HG03196 (cell line): ENCODE data around the gene SYTL5.

ENCODE experiments used
- ATAC-seq: cut with Tn5 transposase; IDR thresholded peaks from one replicate; pipeline ENCODE4 v1.9.1; 2021; ENCODE audit not compliant: unreplicated experiment

Gene SYTL5

DNA sequence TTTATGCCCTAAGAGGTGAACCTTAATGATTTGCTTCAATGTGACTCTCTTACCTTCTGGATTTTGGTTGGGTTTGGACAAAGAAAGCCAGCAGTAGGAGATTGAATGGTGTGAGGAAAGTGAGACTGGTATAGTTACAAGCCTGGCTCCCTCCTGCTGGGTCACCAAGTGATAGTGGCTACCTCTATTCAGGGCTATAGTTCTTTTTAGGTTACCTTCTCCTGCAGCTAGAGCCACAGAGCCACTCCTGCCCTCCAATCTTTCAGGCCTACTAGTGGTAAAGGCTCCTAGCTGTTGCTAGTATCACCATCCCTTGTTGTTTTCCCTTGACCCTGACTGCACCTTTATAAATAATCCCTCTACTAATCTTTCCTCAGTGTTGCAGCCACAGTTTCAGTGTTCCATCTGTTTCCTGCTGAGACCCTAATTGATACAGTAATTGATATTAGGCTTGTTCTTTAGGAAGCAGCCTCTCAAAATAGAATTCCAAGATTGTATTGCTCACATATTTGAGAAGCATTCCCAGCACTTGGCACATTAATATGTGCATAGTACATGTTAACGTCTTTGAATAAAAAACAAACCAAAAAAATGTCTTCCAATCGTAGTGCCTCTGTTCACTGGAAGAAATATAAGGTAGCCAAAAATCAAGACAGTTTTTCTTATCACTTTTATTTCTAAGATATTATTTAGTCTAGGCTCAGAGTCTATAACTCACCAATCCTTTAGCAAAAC is 132.0 kb downstream of the SYTL5 start:
- ATAC-seq: no peak

DNA sequence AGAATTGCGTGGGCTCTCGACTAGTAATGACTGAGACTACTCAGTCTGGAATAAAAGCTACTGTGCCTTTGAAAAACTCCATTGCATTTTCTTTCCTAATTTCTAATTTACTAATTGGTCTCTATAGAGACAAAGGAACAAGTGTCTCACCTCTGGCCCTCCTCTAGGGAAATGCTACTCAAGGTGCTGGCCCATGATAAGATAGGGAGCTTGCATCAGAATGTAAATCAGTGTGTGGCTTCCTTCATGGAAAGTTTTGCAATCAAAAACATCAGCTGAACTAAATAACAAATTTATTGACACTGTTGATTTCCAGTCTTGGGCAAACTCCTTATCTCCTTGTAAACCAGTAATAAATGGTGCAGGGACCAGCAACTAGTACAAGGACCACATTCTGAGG is 132.5 kb downstream of the SYTL5 start:
- no peak for ATAC-seq

DNA sequence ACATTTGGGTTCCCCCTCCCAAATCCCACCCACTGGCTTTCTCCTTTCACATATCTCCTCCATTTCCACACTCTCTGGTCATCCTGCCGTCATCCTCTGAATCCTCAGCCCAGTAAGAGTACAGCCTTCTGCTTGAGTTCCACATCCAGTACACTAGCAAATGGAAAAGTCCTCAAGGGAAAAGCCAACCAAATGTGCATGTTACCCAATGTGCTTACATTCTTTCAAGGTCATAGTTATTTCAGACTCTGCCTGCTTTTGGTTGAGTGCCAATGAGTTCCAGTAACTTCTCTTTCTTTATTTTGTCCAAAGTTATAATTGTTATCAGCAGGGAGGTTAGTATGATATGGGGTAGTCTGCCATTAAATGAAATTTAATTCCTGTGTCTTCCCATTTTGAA is 136.3 kb downstream of the SYTL5 start:
- no peak for ATAC-seq

DNA sequence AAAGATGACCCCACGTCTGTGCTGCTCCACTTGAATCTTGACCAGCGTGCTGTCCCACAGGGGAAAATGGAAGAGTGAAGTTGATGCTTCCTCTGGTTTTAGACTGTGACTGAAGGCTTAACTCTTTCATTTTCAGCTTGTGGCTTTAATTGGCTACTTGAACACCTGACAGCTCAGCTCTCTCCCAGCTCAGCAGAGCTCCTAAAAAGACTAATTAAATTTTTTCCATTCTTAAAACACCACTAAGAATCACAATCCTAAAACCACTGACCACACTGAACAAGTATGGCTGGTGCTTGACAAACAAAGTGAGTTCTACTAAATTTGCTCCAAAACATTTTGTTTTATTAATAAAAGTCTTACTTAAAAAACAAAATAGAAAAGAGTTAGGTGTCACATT is 142.7 kb downstream of the SYTL5 start:
- ATAC-seq: no peak

DNA sequence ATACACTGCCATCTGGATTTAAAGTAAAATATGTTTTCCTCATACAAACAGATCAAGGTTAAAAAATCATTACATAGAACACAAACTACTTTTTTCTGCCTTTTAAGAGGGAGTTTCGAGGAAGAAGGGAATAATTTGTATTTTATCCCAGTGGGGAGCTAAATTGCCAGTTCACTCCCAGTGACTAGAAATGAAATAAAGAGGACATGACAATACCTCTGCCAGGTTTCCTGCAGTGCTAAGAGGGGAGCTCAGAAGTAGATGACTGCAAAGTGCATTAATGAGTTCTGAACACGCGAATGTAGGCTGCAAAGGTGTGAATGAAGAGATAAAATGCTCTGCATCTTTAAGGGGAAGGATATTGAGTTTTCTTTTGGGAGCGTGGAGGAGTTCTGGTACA is 144.6 kb downstream of the SYTL5 start:
- no peak for ATAC-seq

DNA sequence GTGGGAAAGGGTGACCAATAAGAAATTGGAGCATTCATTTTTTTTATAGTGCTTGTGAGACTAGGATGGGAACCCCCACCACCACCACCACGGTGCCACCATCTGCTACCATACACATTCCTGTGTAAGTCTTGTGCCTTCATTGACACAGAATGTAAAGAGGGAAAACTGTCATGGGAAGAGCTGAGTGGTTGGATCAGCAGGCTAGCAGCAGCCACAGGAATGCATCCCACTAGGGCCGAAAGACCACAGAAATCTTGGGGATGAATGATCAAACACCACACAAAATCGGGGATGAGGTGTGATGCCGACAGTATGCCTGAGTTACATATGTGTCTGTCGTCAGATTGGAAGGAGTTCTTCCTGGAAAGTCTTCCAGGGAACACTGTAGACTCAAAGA is 145.1 kb downstream of the SYTL5 start:
- no peak for ATAC-seq

DNA sequence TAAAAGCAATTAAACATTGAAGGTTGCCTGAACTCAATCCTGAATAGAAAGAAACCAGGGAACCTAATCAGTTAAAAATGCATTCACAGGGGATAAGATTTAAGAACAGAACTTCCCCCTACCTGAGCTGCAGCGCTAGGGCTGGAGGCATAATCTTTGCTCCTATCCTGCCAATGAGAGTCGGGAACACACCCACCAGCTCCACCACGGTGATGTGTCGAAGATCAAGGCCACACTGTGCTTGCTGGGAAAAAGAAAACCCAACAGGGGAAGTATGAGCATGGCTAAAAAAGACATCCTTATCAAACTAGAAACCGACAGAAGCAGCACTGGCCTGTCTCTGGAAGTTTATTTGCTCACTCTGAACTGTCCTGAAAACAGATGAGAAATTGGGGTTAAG is 148.0 kb downstream of the SYTL5 start:
- no peak for ATAC-seq

DNA sequence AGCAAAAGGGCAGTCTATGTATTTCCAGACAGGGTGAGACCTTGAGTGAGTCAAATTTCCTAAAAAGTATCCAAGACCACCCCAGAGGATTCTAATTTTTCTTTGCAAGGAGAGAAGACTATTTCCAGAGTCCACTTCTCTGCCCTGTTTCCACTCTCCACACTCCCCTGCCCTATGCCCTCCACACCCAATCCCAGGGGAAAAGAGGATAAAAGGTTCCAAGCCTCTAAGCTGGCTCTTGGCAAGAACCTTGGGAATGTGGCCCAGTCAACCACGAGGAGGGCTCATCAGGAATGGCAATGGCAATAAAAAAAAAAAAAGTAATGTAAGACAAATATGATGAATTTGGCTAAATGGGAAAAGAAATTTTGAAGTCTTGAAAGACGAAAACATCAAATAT is 148.5 kb downstream of the SYTL5 start:
- no peak for ATAC-seq

DNA sequence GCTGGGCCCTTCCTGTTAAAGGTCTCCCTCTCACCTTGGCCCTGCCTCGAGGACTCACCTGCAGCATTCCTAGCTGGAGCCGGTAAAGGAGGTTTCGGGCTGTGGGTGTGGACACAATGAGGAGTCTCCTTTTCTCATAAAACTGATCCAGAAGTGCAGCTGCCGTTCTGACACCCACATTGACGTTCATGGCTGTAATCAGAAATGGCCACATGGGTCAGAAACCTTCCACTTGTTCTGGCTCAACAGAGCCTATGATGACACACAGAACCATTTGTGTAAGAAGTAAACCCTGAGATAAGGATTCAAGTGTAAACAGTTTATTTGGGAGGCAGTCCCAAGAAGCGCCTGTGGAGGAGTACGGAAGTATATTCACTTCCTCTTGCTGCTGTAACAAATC is 150.5 kb downstream of the SYTL5 start:
- no peak for ATAC-seq

DNA sequence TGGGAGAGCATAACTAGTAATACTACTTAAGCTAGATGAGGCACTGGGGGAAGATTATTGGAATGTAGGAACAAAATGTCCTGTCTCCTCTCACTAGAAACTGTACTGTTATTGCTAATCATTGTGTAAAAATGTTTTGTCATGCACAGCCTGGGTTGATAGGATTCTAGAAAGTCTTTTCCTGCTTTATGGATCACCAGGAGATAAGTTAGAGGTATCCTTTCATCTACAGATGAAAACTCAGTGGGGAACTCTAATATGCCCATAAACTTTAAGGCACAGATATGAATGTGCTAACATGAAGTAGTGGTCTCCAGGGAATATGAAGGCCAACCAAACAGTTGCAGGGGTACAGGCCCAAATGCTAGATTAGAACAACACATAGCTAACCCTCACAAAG is 156.8 kb downstream of the SYTL5 start:
- no peak for ATAC-seq

DNA sequence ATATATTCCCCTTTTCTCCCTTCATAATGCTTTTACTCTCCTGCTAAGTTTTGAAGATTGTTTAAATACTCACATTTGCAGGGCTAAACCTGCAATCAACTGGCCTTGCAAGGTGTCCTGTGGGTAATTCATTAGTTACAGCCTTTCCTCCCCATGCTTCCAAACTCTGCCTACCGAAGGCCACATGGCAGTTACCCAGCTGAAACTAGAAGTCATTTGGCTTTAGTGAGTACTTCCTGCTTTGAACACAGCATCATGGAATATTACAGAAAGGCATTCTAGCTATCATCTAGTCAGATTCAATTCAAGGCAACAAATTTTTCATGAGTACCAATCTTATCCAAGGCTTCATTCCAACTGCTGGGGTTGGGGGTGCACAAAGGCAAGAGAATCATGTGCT is 158.7 kb downstream of the SYTL5 start:
- ATAC-seq: no peak

DNA sequence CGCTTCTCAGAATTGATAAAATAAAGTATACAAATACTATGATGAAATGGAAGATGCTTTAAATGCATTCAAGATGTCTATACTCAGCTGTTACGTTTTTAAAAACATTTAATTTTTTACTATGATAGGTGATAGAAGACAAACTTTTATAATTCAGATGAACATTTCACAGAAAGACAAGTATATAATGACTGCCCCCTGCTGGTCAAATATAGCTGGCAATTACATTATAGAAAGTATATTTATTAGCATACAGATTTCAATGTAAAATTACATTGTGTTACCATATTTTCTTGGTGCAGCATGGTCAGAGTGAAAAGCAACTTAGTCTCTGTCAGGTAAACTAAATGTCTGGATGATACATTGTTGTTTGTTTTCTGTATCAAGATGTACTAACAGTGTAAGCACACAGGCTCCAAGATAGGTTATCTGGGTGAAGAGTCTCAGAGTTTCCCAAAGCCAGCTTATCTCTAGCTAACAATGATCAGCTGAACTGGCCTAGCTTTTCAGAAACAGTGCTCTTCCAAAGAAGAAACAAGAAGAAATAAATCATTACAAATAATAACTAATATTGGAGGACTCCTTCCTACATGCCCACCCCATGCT is 160.2 kb downstream of the SYTL5 start:
- no peak for ATAC-seq

DNA sequence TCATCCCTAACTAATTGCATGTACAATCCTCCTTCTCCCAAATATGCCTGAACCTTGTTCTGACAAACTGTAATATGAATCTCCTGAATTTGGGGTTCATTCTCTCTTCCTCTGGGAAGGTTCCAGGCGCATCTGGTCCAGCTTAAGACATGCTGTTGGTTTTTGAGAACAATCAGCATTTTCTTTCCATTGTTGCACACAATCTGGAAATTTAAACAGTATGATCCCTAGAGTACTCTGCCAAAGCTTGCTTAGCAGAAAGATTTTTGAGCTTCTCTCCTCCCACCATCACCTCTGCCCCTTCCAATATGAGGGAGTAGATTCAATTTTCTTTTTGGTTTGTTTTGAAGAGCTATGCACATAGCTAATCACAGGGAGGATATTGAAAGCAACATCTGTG is 164.2 kb downstream of the SYTL5 start:
- no peak for ATAC-seq

DNA sequence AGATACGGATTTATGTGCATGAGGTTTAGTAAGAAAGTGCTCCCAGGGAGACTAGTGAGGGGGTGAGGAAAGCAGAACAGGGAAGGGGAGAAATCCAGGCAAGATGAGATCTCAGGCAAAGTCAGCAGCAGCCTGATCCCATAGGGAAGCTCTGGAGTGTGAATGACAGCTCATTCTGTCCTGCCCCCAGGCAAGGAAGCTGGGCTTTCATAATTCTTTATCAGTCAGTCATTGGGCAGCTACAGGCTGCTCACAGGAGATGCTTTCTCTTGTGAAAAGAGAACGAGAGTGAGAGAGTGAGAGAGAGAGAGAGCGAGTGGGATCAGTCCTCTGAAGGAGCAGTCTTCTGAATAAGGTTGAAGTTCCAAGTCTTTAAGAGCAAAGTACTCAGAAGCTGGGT is 166.2 kb downstream of the SYTL5 start:
- ATAC-seq: no peak

DNA sequence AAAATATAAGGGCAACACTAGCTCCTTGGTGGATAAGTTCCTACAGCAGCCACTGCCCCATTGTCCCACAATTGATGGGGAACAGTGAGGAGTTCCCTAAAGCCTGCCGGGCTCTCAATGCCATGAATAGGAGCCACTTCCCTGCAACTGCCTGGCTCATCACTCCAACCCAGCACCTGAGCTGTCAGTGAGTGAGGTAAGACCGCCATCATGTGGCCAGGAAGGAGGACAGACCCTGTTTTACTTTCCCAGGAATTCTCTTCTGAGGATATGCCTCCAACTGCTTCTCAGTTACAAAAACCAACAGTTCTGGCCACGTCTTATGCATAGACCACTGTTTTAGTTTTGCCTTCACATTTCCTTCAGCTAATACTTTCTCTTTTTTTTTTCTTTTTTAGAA is 168.8 kb downstream of the SYTL5 start:
- ATAC-seq: no peak

DNA sequence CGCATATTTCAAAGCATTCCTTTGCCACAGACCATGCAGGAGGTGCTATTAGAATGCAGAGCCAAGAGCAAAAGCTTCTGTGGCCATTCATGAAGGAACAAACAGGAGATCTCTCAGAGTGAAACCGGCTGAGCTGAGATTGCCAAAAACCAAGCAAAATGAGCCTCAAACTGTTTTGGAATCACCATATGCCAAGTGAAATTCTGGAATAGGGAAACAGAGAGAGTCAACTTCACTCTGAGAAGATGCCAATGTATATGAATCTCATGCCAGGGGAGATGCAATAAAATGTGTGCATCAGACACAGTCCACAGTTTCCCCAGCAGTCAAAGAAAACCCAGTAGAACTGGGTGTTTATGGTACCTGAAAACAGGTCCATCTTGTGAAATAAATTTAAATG is 172.0 kb downstream of the SYTL5 start:
- ATAC-seq: no peak
